HFF-Myc (cell line): Measurements from ENCODE around the gene SH3BP5.

ENCODE experiments used
- DNase-seq: peaks from one replicate; pipeline ENCODE4 v3.0.0-alpha.2; 2011; ENCODE audit warnings: low read depth; ENCODE audit errors: extremely low read depth
- H3K4me3 ChIP-seq: replicated peaks from 2 replicates; pipeline ENCODE4 v1.5.1; 2011; ENCODE audit warnings: low read depth, mild to moderate bottlenecking, control low read depth, low read length
- CTCF ChIP-seq: IDR thresholded peaks from 2 replicates; pipeline ENCODE4 v1.5.1; 2012; ENCODE audit warnings: mild to moderate bottlenecking, low read depth, low read length, control low read depth; ENCODE audit errors: missing control alignments

SH3BP5 gene

GRCh38 chr3:15288331-15289035 lies 43.9 kb downstream of the SH3BP5 start:
- no peak for TF ChIP-seq CTCF
- no peak overlapping the region for H3K4me3 ChIP-seq
- DNase-seq, result no peak

- no peak for DNase-seq
- TF ChIP-seq CTCF, result no peak
- H3K4me3 ChIP-seq, result no peak overlapping the region
These were observed 44.6 kb downstream of the SH3BP5 start for GRCh38 chr3:15287565-15288330.

DNA sequence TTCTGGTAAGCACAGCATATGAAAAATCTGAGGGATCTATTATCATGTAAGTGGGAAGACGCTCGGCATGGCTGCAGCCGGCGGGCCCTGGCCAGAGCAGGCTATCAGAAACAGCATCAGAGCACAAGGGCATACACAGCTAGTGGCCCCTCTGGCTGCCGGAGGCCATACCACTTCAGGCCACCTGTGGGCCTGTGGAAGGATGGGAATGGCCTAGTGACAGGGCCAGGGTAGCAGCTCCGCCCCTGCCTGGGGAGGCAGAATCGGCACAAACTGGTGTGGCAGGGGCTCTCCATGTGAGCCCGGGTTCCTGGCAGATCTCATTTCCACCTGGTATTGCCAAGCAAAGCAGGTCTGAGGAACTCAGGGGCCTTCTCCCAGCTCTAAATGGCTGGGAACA lies 46.4 kb downstream of the SH3BP5 start:
- no peak for DNase-seq
- no peak overlapping the region for H3K4me3 ChIP-seq
- no peak for TF ChIP-seq CTCF

DNA sequence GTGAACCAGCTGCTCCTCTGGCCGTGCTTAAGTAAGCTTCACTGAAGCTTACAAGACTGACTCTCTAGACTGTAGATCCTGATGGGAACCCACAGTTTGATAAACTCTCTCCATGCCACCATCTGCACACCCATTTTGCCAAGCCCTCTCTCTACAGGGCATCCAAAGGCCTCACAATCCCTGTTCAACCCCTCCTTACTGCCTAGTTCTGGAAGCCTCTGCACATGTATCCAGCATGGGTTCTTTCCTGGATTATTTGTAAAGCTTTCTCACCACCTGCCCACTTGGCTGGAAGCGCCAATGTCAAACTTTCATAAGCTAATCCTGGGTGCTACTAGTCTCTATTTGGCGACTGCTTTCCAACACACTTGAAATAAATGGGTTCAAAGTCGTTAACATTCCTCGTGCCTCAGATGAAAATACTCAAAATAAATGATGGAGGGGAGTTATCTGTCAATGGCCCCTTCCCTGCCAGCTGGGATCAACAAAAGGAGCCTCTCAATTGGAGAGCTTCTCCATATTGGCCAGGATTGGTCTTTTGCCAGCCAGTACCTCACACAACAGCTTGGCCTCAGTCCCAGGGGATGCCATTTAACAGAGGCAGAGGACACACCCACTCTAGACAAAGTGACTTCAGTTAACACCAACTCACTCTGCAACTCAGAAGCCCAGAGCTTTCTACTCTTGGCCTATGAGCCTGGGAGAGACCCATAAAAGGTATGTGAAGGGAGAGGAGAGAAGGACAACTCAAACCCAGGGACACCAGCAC lies 48.1 kb downstream of the SH3BP5 start:
- DNase-seq, result no peak
- H3K4me3 ChIP-seq, result no peak overlapping the region
- no peak for TF ChIP-seq CTCF

DNA sequence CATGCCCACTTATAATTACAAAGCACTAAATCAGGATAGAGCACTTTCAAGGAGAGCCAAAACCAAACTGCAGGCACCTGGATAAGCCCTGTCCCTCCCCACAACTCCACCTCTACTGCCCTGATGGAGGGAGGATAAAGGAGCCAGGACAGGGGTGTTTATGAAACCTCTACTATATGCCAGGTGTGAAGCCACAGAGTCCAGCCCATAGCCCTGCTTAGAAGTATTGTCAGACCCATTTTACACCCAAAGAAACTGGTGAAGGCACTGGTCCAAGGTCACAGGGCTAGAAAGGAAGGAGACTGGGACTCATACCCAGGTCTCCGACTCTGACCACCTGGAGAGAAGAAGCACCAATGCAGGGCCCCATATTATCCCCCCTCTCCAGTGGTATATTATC lies 48.7 kb downstream of the SH3BP5 start:
- no peak for DNase-seq
- H3K4me3 ChIP-seq, result no peak overlapping the region
- TF ChIP-seq CTCF, result no peak

DNA sequence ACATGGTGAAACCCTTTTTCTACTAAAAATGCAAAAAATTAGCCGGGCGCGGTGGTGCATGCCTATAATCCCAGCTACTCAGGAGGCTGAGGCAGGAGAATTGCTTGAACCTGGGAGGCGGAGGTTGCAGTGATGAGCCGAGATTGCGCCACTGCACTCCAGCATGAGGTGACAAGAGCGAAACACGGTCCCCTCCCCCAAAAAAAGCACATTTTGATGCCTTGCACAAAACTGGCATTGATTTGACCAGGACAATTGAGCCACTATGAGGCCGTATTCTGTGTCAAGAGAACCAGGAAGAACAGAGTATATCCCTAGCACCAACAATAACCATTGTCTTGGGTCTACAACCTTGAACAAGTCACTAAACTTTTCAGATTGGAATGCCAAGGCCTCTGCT lies 50.6 kb downstream of the SH3BP5 start:
- DNase-seq, result no peak
- H3K4me3 ChIP-seq, result no peak overlapping the region
- no peak for TF ChIP-seq CTCF
